PC-3 (cell line): ENCODE results near the gene PAK3. TPM values are rescaled to one million over a fixed set of nuclear protein-coding genes. Genes with fewer than 3 reads are reported as not detected.
A peak's percentile ranks its signal among the peaks of the same experiment; 100 is the strongest.

Experiments used
- ATAC-seq: fragments of 200-7000 bp; cut with Tn5 transposase; 2 replicates; pipeline ENCODE4 v1.9.1; 2020; ENCODE audit warnings: mild to moderate bottlenecking, moderate library complexity
- Bru-seq: library from RNA; stranded (reverse); fragments of 400-500 nt; gene quantifications from one replicate; lab custom pipeline; 2021; lab: Mats Ljungman, UMichigan
- BruChase-seq, 2 experiments: library from RNA; stranded (reverse); fragments of 400-500 nt; gene quantifications; one replicate each; lab custom pipeline; 2021; lab: Mats Ljungman, UMichigan
- BruUV-seq: library from RNA; stranded (reverse); fragments of 400-500 nt; replicated peaks from 2 replicates; lab custom pipeline; 2021; lab: Mats Ljungman, UMichigan
- CTCF ChIA-PET: fragments of 300-600 bp; sonication (Branson Sonifier 250); formaldehyde crosslinking; loops from one replicate; lab custom pipeline; 2022; ENCODE audit warnings: antibody characterized with exemption; lab: Charles Lee
- POLR2A ChIA-PET: fragments of 300-600 bp; sonication (Branson Sonifier 250); formaldehyde crosslinking; loops from one replicate; lab custom pipeline; 2022; ENCODE audit warnings: antibody characterized with exemption; ENCODE audit not compliant: unreplicated experiment; lab: Charles Lee
- DNase-seq: peaks from one replicate; pipeline ENCODE4 v3.0.0-alpha.2; 2015
- H2AFZ ChIP-seq: fragments of 300-600 bp; sonication (generic); 2 replicates; pipeline ENCODE4 v1.6.0; 2016; ENCODE audit warnings: antibody characterized with exemption, low read length
- H3F3A ChIP-seq: fragments of 300-600 bp; sonication (generic); one replicate; pipeline ENCODE4 v1.6.0; 2017; ENCODE audit warnings: antibody characterized with exemption, low read length, control low read depth, mild to moderate bottlenecking; ENCODE audit not compliant: unreplicated experiment
- H3K27ac ChIP-seq: fragments of 300-600 bp; sonication (generic); 2 replicates; pipeline ENCODE4 v1.5.1; 2016; ENCODE audit warnings: mild to moderate bottlenecking, low read length
- H3K27me3 ChIP-seq: fragments of 300-600 bp; sonication (generic); 2 replicates; pipeline ENCODE4 v1.6.1; 2016; ENCODE audit warnings: low read length, mixed read lengths
- H3K36me3 ChIP-seq: fragments of 300-600 bp; sonication (generic); 2 replicates; pipeline ENCODE4 v1.6.1; 2016; ENCODE audit warnings: low read depth, mixed run types, low read length, mixed read lengths
- H3K4me1 ChIP-seq: fragments of 300-600 bp; sonication (generic); 2 replicates; pipeline ENCODE4 v1.5.1; 2016; ENCODE audit warnings: low read length; ENCODE audit not compliant: insufficient read depth
- H3K4me2 ChIP-seq: fragments of 300-600 bp; sonication (generic); 2 replicates; pipeline ENCODE4 v1.6.0; 2016; ENCODE audit warnings: low read length
- H3K4me3 ChIP-seq: fragments of 300-600 bp; sonication (generic); 2 replicates; pipeline ENCODE4 v1.5.1; 2016; ENCODE audit warnings: mild to moderate bottlenecking, low read length, mixed read lengths
- H3K79me2 ChIP-seq: fragments of 300-600 bp; sonication (generic); 2 replicates; pipeline ENCODE4 v1.6.1; 2017; ENCODE audit warnings: low read length, mixed read lengths
- H3K9ac ChIP-seq: fragments of 300-600 bp; sonication (generic); 2 replicates; pipeline ENCODE4 v1.6.0; 2016; ENCODE audit warnings: mild to moderate bottlenecking, low read length
- H3K9me2 ChIP-seq: fragments of 300-600 bp; sonication (generic); replicated peaks from 2 replicates; pipeline ENCODE4 v1.6.1; 2016; ENCODE audit warnings: mixed run types, low read length, mixed read lengths
- H3K9me3 ChIP-seq: fragments of 300-600 bp; sonication (generic); 2 replicates; pipeline ENCODE4 v1.6.1; 2016; ENCODE audit warnings: low read length, mixed read lengths
- H4K20me1 ChIP-seq: fragments of 300-600 bp; sonication (generic); 2 replicates; pipeline ENCODE4 v1.6.1; 2016; ENCODE audit warnings: low read length, mixed read lengths
- CTCF ChIP-seq: fragments of 300-600 bp; sonication (generic); conservative IDR thresholded peaks from 2 replicates; pipeline ENCODE4 v1.5.1; 2017; ENCODE audit warnings: antibody characterized with exemption, low read depth, mild to moderate bottlenecking, low read length
- EZH2 ChIP-seq: fragments of 300-600 bp; sonication (generic); IDR thresholded peaks from one replicate; pipeline ENCODE4 v1.6.1; 2017; ENCODE audit warnings: antibody characterized with exemption, mild to moderate bottlenecking, low read length; ENCODE audit not compliant: unreplicated experiment
- EZH2phosphoT487 ChIP-seq: fragments of 300-600 bp; sonication (generic); IDR thresholded peaks from 2 replicates; pipeline ENCODE4 v1.6.1; 2018; ENCODE audit warnings: mild to moderate bottlenecking, antibody characterized with exemption, low read length, borderline replicate concordance
- intact Hi-C: fragments of 100-400 bp; cut with micrococcal nuclease; formaldehyde crosslinking; loops from 2 replicates; pipeline ENCODE4 v1.9.0; 2023
- long read RNA-seq: library from polyadenylated mRNA; unstranded; transcript quantifications from one replicate; pipeline ENCODE4 v2.0.0, GENCODE V29; 2021; ENCODE audit not compliant: unreplicated experiment
- total RNA-seq: library from RNA; depleted of rRNA; stranded (reverse); fragments of >200 nt; gene quantifications from 2 replicates; pipeline ENCODE4 v1.2.3, GENCODE V29; 2014; rRNA removed

Gene PAK3
- total RNA-seq: 2.0 and 2.1 TPM in 2 replicates
- percentile 46 among the genes with signal in this experiment for Bru-seq, nascent RNA
- BruChase-seq, experiment 1, labeled RNA remaining after a 6-hour chase: percentile 55 among the genes with signal in this experiment
- BruChase-seq, experiment 2, labeled RNA remaining after a 2-hour chase: percentile 52 among the genes with signal in this experiment
- long read RNA-seq, partial matches to known transcripts: 11 of 44 reads
- long read RNA-seq, other reads (novel, unspliced or antisense): 33 of 44 reads

- intact Hi-C loops: loop anchor here (1.0 to 5.0 kb wide), 2 partner anchors 55 to 244 kb away; no protein-coding TSS in a partner anchor
- Histone ChIP-seq H4K20me1 (no peaks in the 10 kb centered on the region), H3K9ac (peak within 1 kb of the TSS; percentile 58), H3K9me3 (no peaks in the 10 kb centered on the region), H3K27ac (no peak within 1 kb of the TSS), H3K4me1 (no peaks in the 10 kb centered on the region), H3K79me2 (no peaks in the 10 kb centered on the region), H3K4me3 (peak within 1 kb of the TSS; percentile 76), H3K4me2 (peak within 1 kb of the TSS; percentile 84), H2AFZ (peak within 1 kb of the TSS; percentile 75), H3K36me3 (no peaks in the 10 kb centered on the region), H3K9me2 (no peaks in the 10 kb centered on the region), H3F3A (no peaks in the 10 kb centered on the region), H3K27me3 (no peaks in the 10 kb centered on the region)
- CTCF ChIA-PET: no interaction called here
- POLR2A ChIA-PET: interaction anchor here (1.1 kb wide), 1 partner anchor 57 kb away, joined by 4 read pairs; no protein-coding TSS in a partner anchor
- BruUV-seq: no TSS peak
- DNase-seq (peak; percentile 65), ATAC-seq (peak; percentile 91)
- no peak for TF ChIP-seq EZH2
- no peak for TF ChIP-seq EZH2phosphoT487
- no peak for TF ChIP-seq CTCF
These were observed at the start of gene PAK3 for GRCh38 chrX:111095974-111096895. Gene PAK3, plus strand, starts transcription at chrX:111096191. Its CDS starts 26,913 bp downstream, at chrX:111123104.

DNA sequence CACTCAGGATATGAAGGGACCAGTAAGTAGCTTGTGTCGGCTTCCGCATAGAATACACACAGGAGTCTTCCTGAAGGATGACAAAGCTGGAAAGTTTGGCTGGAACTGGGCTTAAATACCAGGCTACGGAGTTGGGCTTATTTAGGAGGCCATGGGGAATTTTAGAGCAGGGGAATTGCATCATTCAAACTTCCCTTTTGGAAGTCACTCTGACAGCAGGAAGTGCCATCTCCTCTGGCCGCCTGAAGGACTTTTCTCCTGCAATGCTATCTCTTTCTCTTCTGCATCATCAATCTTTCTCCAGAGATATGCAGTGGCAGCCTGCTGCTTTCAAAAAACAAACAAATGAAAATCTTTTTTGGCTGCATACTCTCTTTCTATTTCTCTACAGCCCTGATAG, 48.4 kb upstream of the PAK3 start:
- Histone ChIP-seq H3K36me3 (no peaks in the 10 kb centered on the region), H3K27ac (no peak overlapping the region), H3F3A (no peaks in the 10 kb centered on the region), H2AFZ (no peak overlapping the region), H3K9me3 (no peaks in the 10 kb centered on the region), H3K79me2 (no peaks in the 10 kb centered on the region), H4K20me1 (no peaks in the 10 kb centered on the region), H3K9ac (no peak overlapping the region), H3K4me3 (no peak overlapping the region), H3K4me2 (no peak overlapping the region), H3K27me3 (no peaks in the 10 kb centered on the region), H3K9me2 (no peaks in the 10 kb centered on the region), H3K4me1 (no peaks in the 10 kb centered on the region)
- BruUV-seq: no TSS peak
- no peak for TF ChIP-seq EZH2
- no peak for TF ChIP-seq EZH2phosphoT487
- no peak for TF ChIP-seq CTCF
- POLR2A ChIA-PET: no interaction called here
- intact Hi-C loops: no loop called here
- DNase-seq (no peak), ATAC-seq (no peak)
- CTCF ChIA-PET: no interaction called here
